Suprapubic skin (tissue), 4 donors: ENCODE results near the gene EIPR1. TPM values are rescaled to one million over a fixed set of nuclear protein-coding genes. Genes with fewer than 3 reads are reported as not detected.
"Not testable (repeated sequence)": the region's sequence is repeated elsewhere in the genome, so short reads cannot be mapped to it uniquely, and the experiment has no call there.

Source experiments
- DNase-seq, 2 donors: peaks; one replicate each; pipeline ENCODE4 v3.0.0-alpha.2; 2019; ENCODE audit warnings: low spot score in 2 of 2
- H3K27ac ChIP-seq: fragments of 200-600 bp; sonication (generic); one replicate; pipeline ENCODE4 v1.5.1; 2019
- H3K27me3 ChIP-seq: fragments of 200-600 bp; sonication (generic); one replicate; pipeline ENCODE4 v1.5.1; 2019
- H3K36me3 ChIP-seq: fragments of 200-600 bp; sonication (generic); one replicate; pipeline ENCODE4 v1.5.1; 2019
- H3K4me1 ChIP-seq: fragments of 200-600 bp; sonication (generic); one replicate; pipeline ENCODE4 v1.5.1; 2019
- H3K4me3 ChIP-seq: fragments of 200-600 bp; sonication (generic); one replicate; pipeline ENCODE4 v1.5.1; 2019; ENCODE audit warnings: mild to moderate bottlenecking
- H3K9me3 ChIP-seq: fragments of 200-600 bp; sonication (generic); one replicate; pipeline ENCODE4 v1.5.1; 2019
- EP300 ChIP-seq: sonication (generic); formaldehyde crosslinking; IDR thresholded peaks from one replicate; pipeline ENCODE4 v1.6.1; 2017; ENCODE audit warnings: antibody characterized with exemption
- POLR2A ChIP-seq, 2 donors: fragments of 450-650 bp; IDR thresholded peaks; one replicate each; pipeline ENCODE4 v1.6.1; 2017; ENCODE audit warnings: antibody characterized with exemption in 2 of 2, mild to moderate bottlenecking in 2 of 2, moderate library complexity in 2 of 2
- POLR2AphosphoS5 ChIP-seq, 3 donors: sonication (generic); formaldehyde crosslinking; IDR thresholded peaks; one replicate each; pipeline ENCODE4 v1.6.1; 2017; ENCODE audit warnings: antibody characterized with exemption in 3 of 3
- WGBS: methylation state at CpG from one replicate; pipeline ENCODE4 v1.1.5; 2018; 5-methylcytosine and 5-hydroxymethylcytosine counted together
- total RNA-seq, 4 donors: library from RNA; depleted of rRNA; stranded (reverse); fragments of >200 nt; gene quantifications; one replicate each; pipeline ENCODE4 v1.1.0, GENCODE V29; 2016
- TF ChIP-seq, protein P1 (sequence below), 2 donors: fragments of 200-600 bp in 1 of 2; fragments of 450-650 bp in 1 of 2; sonication (generic) in 1 of 2; IDR thresholded peaks; one replicate each; pipeline ENCODE4 v1.5.1; 2016 to 2019; ENCODE audit warnings: antibody characterized with exemption in 2 of 2, mild to moderate bottlenecking in 1 of 2, moderate library complexity in 1 of 2

The EIPR1 gene
- total RNA-seq, 4 donors from 2014 or later: 29.0 to 37.5 (median 30.7) TPM

DNA sequence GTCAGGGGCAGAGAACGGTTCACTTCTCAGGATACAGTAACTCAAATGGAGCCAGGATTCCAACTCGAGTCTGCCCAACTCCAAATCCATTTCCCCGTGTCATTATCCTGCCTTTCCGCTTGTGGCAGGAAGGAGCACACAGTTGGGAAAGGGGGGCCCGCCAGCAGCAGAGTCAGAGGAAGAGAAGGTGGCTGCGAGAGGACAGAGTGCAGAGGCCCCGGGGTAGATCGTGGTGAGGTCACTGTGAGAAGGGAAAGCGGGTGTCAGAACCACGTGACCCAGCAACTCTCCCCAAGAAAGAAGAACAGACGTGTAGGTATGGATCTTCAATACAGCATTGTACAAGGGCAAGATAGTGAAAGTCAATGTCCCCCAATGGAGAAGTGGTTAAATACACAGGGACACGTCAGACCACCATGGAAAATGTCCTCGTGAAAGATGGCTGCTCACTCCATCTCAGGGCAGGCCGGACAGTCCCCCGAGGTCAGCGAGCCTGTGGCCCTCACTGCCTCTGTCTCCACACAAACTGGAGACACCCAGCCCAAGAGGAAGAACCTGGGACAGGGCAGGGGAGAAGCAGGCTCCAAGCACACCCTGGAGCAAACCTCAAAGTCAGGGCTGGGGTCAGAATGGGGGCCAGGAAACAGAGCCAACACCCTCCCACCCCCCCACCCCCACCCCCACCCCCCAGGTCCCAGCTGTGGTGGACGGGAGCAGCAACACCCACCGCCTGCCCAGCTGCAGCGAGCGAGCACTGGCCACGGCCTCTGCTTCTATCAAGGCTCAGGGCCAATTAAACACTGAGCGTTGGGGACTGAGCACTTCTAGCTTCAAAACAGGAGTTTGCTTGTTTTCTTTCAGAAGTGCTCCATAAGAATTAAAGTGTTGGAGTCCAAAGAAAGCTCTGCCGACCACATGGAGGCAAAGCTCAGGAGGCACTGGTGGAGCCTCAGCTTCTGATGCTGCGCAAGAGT lies 92.7 kb downstream of the EIPR1 start:
- no peaks in the 10 kb centered on the region for H3K9me3 ChIP-seq
- no peak overlapping the region for H3K27ac ChIP-seq
- 79% methylated on average over 18 of the region's 24 CpGs for WGBS
- TF ChIP-seq POLR2A (IDR thresholded peaks at IDR 0.05) (no peak), POLR2AphosphoS5 (IDR thresholded peaks at IDR 0.05) (no peak), EP300 (no peak)
- TF ChIP-seq, protein P1, sequence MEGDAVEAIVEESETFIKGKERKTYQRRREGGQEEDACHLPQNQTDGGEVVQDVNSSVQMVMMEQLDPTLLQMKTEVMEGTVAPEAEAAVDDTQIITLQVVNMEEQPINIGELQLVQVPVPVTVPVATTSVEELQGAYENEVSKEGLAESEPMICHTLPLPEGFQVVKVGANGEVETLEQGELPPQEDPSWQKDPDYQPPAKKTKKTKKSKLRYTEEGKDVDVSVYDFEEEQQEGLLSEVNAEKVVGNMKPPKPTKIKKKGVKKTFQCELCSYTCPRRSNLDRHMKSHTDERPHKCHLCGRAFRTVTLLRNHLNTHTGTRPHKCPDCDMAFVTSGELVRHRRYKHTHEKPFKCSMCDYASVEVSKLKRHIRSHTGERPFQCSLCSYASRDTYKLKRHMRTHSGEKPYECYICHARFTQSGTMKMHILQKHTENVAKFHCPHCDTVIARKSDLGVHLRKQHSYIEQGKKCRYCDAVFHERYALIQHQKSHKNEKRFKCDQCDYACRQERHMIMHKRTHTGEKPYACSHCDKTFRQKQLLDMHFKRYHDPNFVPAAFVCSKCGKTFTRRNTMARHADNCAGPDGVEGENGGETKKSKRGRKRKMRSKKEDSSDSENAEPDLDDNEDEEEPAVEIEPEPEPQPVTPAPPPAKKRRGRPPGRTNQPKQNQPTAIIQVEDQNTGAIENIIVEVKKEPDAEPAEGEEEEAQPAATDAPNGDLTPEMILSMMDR (IDR thresholded peaks at IDR 0.05): no peak
- H3K36me3 ChIP-seq: no peaks in the 10 kb centered on the region
- DNase-seq: peak in 1 of 2 donors; percentile 48
- H3K4me3 ChIP-seq: no peak overlapping the region
- no peaks in the 10 kb centered on the region for H3K27me3 ChIP-seq
- H3K4me1 ChIP-seq: peaks cover 11% of the 10 kb centered on the region

DNA sequence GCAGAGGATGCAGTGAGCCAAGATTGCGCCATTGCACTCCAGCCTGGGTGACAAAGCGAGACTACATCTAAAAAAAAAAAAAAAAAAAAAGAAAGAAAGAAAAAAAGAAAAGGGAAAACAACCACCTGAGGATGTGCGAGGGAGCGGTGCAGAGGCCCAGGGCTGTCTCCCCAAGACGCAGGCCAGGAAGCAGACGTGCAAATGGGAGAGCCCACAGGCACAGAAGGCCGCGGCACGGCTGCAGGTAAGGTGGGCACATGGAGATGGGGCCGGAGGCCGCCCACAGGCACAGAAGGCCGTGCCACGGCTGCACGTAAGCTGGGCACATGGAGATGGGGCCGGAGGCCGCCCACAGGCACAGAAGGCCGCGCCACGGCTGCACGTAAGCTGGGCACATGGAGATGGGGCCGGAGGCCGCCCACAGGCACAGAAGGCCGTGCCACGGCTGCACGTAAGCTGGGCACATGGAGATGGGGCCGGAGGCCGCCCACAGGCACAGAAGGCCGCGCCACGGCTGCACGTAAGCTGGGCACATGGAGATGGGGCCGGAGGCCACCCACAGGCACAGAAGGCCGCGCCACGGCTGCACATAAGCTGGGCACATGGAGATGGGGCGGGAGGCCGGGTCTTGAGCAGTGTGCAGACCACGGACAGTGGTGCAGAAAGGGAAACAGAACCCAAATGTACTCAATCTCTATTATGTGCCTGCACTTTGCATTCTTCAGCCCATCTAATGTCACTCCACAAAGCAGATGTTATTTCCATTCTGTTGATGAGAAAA lies 93.6 kb downstream of the EIPR1 start:
- not testable (repeated sequence) for DNase-seq, H3K4me3 ChIP-seq, H3K9me3 ChIP-seq, H3K36me3 ChIP-seq, H3K27me3 ChIP-seq, H3K27ac ChIP-seq
- H3K4me1 ChIP-seq: peaks cover 11% of the 10 kb centered on the region
- WGBS: 97% methylated on average over 22 of the region's 38 CpGs

DNA sequence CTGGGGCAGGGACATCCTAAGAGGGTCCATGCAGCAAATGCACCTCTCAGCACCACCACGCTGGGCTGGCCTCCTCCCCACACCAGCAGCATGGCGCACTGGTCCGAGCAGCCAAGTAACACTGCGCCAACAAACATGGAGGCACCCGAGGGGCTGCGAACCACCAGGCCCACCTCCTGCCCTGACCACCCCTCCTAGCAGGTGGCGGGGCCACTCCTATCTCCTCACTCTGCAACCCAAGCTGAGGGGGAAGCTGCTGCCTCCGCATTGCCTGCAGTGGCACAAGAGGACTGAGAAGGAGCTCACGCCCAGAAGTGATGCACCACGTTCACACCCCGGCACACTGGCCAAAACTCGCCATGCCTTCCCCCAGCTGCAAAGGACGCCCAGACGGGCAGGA lies 94.4 kb downstream of the EIPR1 start:
- DNase-seq: peak in 1 of 2 donors; percentile 40
- Histone ChIP-seq H3K4me3 (no peak overlapping the region), H3K27ac (no peak overlapping the region), H3K4me1 (peaks cover 11% of the 10 kb centered on the region), H3K9me3 (no peaks in the 10 kb centered on the region), H3K36me3 (no peaks in the 10 kb centered on the region), H3K27me3 (no peaks in the 10 kb centered on the region)
- no peak for TF ChIP-seq POLR2A (IDR thresholded peaks at IDR 0.05)
- TF ChIP-seq, protein P1 (IDR thresholded peaks at IDR 0.05): no peak
- no peak for TF ChIP-seq POLR2AphosphoS5 (IDR thresholded peaks at IDR 0.05)
- TF ChIP-seq EP300: no peak
- 90% methylated on average over 14 of the region's 14 CpGs for WGBS

DNA sequence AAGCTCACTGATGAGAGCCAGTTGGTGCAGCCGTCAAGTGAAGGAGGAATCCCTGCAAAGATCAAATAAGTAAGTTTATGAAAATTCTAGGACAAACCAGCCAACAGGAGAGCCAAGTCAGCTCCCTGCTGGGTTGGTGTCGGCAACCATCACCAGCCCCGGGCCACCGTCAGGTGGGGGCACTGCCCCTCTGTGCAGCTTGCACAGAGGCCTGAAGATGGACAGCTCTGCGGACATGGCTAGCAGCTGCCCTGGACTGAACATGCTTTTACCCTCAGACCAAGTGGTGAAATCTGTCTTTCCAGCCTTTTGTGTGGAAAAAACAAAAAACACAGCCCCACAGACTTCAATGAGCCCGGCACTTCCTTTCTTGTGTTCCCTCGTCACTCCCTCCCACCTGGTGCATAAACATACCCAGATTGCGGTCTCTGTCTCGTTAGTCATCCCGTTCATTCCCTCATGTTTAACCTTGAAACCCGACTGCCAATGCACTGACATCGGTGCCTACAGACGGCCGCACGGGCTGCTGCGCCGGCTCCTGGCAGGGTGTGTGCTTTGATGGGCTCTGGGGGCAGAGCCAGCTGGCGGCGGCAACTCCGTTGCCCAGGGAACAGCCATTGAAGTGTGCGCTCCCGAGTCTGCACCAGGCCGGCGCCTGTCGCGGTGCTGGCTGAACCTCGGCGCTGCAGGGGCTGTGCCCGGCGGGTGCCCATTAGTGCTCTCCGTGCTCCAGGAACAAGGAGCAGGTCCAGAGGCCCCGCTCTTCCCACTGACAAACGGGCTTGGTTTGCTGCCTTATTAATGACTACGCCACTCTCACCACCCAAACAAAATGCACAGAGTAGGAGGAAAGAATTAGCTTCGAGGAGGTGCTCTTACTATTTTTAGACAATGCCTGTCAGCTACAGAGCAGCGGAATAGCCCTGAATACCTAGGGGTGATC lies 95.3 kb downstream of the EIPR1 start:
- TF ChIP-seq, protein P1 (IDR thresholded peaks at IDR 0.05): no peak
- TF ChIP-seq POLR2A (IDR thresholded peaks at IDR 0.05) (no peak), EP300 (no peak), POLR2AphosphoS5 (IDR thresholded peaks at IDR 0.05) (no peak)
- no peaks in the 10 kb centered on the region for H3K27me3 ChIP-seq
- DNase-seq: peak in 1 of 2 donors; percentile 50
- H3K9me3 ChIP-seq: no peaks in the 10 kb centered on the region
- H3K36me3 ChIP-seq: no peaks in the 10 kb centered on the region
- H3K4me1 ChIP-seq: peaks cover 11% of the 10 kb centered on the region
- H3K4me3 ChIP-seq: no peak overlapping the region
- 68% methylated on average over 34 of the region's 36 CpGs for WGBS
- no peak overlapping the region for H3K27ac ChIP-seq
